ENCODE measurements around the gene C1QL1.
A peak's percentile ranks its signal among the peaks of the same experiment; 100 is the strongest.

C1QL1 gene

GRCh38 chr17:44932096-44932786, 35.9 kb downstream of the C1QL1 start:
- no peak for DNase-seq (ENCODE audit: low spot score)
- FAIRE-seq = no peak

- no peak for FAIRE-seq
- no peak for DNase-seq (ENCODE audit: low spot score)
Measured at GRCh38 chr17:44931376-44931775, 36.7 kb downstream of the C1QL1 start.

GRCh38 chr17:44930667-44931066, 37.4 kb downstream of the C1QL1 start:
- FAIRE-seq = no peak
- DNase-seq (ENCODE audit: low spot score) = no peak

DNA sequence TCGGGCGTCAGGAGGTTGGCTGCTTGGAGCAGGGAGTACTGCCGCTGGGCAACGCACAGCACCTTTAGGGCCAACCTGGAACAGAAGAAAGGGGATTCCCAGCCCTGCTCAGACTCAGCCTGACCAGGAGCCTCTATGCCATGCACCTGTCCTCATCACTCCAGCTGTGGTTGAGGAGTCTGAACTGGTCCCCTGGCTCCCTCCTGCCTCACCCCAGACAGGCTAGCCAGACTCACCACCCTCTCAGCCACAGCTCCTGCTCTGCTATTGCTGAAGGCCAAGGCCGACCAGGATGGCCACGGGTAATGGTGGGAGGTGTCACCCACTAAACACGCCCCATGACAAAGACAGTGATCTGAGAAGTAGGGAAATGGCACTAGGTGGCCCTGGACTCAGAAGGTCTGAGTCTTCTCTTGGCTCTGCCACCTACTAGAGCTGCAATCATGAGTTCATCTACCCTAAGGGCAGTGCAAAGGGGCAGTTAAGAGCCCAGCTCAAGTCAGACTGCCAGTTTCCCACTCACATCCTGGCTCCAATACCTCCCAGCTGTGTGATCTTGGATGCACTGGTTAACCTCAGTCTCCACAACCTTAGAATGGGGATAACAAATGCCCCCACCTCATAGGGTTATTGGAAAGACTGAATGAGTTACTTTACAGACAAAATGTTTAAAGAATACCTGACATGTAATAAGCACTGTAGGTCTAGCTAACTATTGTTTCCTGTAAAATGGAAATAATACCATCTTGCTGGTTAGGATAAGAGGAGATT, 39.0 kb downstream of the C1QL1 start:
- FAIRE-seq (no peak), DNase-seq (ENCODE audit: low spot score) (no peak)

DNA sequence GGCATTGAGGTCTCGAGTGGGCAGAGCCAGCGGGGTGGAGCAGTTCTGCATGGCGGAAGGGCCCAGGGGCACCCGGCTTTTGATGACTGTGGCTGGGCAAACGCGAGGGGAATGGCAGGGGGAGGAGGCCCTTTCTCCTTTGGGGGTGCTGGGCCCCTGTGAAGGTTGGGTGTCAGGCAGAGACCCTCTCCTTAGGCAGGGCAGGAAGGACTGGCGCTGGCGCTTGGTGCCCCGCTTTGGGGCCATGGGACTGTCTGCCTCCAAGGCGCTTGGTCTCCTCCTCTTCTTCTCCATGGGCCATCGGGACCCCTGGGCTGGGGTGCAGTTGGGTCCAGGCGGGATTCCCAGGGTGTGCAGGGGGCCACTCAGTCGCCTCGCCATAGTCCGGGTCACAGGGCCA, 40.0 kb downstream of the C1QL1 start:
- FAIRE-seq (no peak), DNase-seq (ENCODE audit: low spot score) (no peak)

- DNase-seq (ENCODE audit: low spot score) (no peak), FAIRE-seq (no peak)
Measured at GRCh38 chr17:44927696-44928095, 40.4 kb downstream of the C1QL1 start.

- no peak for FAIRE-seq
- no peak for DNase-seq (ENCODE audit: low spot score)
Measured at GRCh38 chr17:44926821-44927525, 41.1 kb downstream of the C1QL1 start.

- FAIRE-seq = no peak
- DNase-seq (ENCODE audit: low spot score) = no peak
Measured at GRCh38 chr17:44925731-44926697, 42.1 kb downstream of the C1QL1 start.

- DNase-seq (ENCODE audit: low spot score) = no peak
- FAIRE-seq = peak; percentile 42
Measured at GRCh38 chr17:44924107-44924544, 44.0 kb downstream of the C1QL1 start.

- DNase-seq (ENCODE audit: low spot score) (no peak), FAIRE-seq (no peak)
Measured at GRCh38 chr17:44922746-44923470, 45.2 kb downstream of the C1QL1 start.

DNA sequence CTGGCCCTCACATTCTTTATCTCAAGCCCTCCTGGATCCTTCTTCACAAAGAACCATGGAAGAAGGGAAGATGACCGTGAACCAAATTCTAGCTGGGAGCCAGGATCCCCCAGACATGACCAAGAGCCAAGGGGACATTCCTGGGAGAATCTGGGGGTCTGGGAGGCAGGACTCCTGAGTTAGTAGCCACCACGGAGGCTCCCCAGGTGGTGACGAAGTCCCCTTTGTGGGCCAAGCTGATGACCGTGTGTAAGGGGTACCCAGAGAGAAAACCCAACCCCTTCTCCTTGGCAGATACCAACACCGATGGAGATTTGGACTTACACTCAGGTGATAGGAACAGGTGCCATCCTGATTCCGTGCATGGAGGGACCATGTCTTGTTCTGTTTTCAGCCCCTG, 46.0 kb downstream of the C1QL1 start:
- DNase-seq (ENCODE audit: low spot score) (no peak), FAIRE-seq (no peak)

GRCh38 chr17:44921122-44921882, 46.8 kb downstream of the C1QL1 start:
- FAIRE-seq = no peak
- no peak for DNase-seq (ENCODE audit: low spot score)

DNA sequence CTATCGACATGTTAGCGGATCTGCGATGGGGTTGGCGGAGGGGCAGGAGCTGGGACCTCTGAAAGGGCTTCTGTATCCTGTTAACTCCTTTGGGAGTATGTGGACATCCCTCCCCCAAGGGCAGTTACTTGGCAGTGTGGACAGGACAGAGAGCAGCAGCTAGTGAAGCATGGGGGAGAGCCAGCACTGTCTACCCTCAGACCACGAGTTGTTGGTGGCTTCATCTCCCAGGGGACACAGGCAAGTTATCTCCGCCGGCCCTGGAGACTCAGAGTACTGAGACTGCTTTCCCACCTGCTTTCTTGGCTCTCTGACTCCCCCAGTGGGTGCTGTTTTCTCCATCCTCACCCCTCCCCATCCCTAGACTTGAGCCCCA, 47.5 kb downstream of the C1QL1 start:
- FAIRE-seq (no peak), DNase-seq (ENCODE audit: low spot score) (no peak)

DNA sequence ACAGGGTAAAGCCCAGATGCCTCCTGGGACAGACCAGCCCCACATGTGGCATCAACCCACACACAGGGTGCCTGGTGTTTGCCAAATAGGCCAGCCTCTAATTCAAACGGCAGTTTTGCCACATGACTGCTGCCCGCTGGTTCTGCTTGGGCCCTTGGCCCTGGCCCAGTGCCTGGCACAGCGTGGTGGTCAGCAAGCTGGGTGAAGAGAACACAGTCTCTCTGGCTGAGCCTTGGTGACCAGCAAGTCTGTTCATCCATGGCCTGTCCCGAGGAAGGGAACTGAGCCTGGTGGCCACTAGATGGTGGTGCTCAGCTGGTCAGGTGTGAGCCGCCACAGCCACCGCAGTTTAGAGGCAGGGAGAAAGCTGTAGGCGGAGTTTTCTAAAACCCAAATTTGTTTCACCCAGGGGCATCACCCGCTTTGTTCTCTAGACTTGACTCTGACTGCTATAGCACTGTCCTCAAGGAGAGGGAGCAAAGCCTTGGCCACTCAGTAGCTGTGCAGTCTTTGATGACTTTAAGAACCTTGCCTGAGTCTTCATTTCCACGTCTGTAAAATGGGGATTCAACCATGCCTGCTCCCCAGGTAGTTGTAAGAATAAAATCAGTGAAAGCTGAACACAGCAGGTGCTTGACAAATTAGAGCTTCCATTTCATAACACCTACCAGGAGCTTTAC, 48.1 kb downstream of the C1QL1 start:
- DNase-seq (ENCODE audit: low spot score) = peak; percentile 91
- peak; percentile 91 for FAIRE-seq

DNA sequence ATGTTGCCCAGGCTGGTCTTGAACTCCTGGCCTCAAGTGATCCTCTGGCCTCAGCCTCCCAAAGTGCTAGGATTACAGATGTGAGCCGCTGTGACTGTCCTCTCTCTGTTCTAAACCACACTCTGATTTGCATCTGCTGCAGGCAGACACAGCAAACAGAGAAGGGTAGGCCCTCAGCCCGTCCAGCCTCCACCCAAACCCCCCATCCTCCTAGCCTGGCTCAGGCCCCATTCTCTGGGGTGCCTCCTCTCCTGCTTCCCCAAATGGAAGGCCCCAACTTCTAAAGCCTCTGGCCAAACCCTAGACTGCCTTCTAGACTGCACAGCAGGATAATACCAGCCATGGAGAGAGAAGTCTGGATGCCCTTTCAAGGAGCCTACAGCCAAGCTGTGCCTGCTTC, 48.7 kb downstream of the C1QL1 start:
- FAIRE-seq = no peak

GRCh38 chr17:44918006-44918405, 50.1 kb downstream of the C1QL1 start:
- no peak for FAIRE-seq
- DNase-seq (ENCODE audit: low spot score) = no peak

More for the DNA sequence above, 48.7 kb downstream of the C1QL1 start:
- no peak for DNase-seq (ENCODE audit: low spot score)

- FAIRE-seq = peak; percentile 35
Measured at GRCh38 chr17:44917456-44917855, 50.6 kb downstream of the C1QL1 start.

DNA sequence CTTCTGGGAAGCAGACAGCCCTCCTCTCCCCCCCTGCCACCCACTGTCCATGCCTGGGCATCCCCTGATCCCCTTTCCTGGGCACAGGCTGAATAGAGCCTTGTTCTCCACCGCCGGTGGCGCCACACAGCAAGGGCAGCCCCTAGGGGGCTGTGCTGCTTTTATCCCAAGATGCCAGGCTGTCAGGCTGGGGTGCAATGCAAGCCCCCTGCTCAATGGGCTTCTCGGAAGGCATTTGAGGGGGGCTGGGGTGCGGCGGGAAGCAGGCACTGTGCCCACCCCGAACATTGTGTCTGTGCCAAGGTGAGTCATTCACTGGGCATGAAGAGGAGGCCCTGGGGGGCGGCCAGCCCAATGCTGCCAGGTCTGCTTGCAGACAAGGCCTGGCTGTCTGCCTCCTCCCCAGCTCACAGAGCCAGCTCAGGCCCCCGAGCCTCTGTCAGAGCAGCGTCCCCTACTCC, 51.3 kb downstream of the C1QL1 start:
- DNase-seq (ENCODE audit: low spot score) = peak; percentile 79
- peak; percentile 86 for FAIRE-seq

More at GRCh38 chr17:44917456-44917855, 50.6 kb downstream of the C1QL1 start:
- DNase-seq (ENCODE audit: low spot score) = no peak

Measured in urothelium cell line (cell line).